Immature natural killer cell (primary cell): ENCODE data around the gene VCL. TPM values are rescaled to one million over a fixed set of nuclear protein-coding genes. Genes with fewer than 3 reads are reported as not detected.
"Not testable (repeated sequence)": the region's sequence is repeated elsewhere in the genome, so short reads cannot be mapped to it uniquely, and the experiment has no call there.

Experiments used
- DNase-seq, 3 donors: peaks; one replicate each; pipeline ENCODE4 v3.0.0; 2022; ENCODE audit warnings: mixed read lengths in 1 of 3
- H3K27ac Mint-ChIP-seq, 6 donors: one replicate each; pipeline ENCODE4 v1.8.0; 2020; ENCODE audit warnings: mixed read lengths in 6 of 6, mild to moderate bottlenecking in 5 of 6, inconsistent platforms in 4 of 6, moderate library complexity in 3 of 6
- H3K27me3 Mint-ChIP-seq, 3 donors: one replicate each; pipeline ENCODE4 v1.8.0; 2020 to 2021; ENCODE audit warnings: low read depth in 3 of 3, mild to moderate bottlenecking in 3 of 3, mixed read lengths in 3 of 3, moderate library complexity in 3 of 3, inconsistent platforms in 1 of 3
- H3K36me3 Mint-ChIP-seq, 3 donors: one replicate each; pipeline ENCODE4 v1.8.0; 2020; ENCODE audit warnings: mixed read lengths in 3 of 3, inconsistent platforms in 2 of 3, mild to moderate bottlenecking in 2 of 3
- H3K4me1 Mint-ChIP-seq, 2 donors: one replicate each; pipeline ENCODE4 v1.8.0; 2020; ENCODE audit warnings: inconsistent platforms in 2 of 2, mild to moderate bottlenecking in 2 of 2, mixed read lengths in 2 of 2, moderate library complexity in 1 of 2
- H3K4me3 Mint-ChIP-seq, 5 donors: one replicate each; pipeline ENCODE4 v1.8.0; 2020; ENCODE audit warnings: mild to moderate bottlenecking in 5 of 5, mixed read lengths in 5 of 5, inconsistent platforms in 3 of 5, moderate library complexity in 3 of 5
- H3K9me3 Mint-ChIP-seq, 6 donors: one replicate each; pipeline ENCODE4 v1.8.0; 2020; ENCODE audit warnings: mild to moderate bottlenecking in 6 of 6, mixed read lengths in 6 of 6, inconsistent platforms in 4 of 6, moderate library complexity in 3 of 6
- polyA plus RNA-seq, 3 donors: library from polyadenylated mRNA; unstranded; fragments of 300-500 nt; fragmentation: Illumina TruSeq; gene quantifications; one replicate each; pipeline ENCODE4 v1.2.3, GENCODE V29; 2021

VCL gene
- polyA plus RNA-seq, 3 donors from 2014 or later, result 38.6 to 95.0 (median 55.9) TPM

- no peak for DNase-seq
These were observed 27.6 kb downstream of the VCL start for GRCh38 chr10:74025380-74025978.

GRCh38 chr10:74026428-74027015, 28.6 kb downstream of the VCL start:
- no peaks in the 10 kb centered on the region for H3K9me3 Mint-ChIP-seq
- H3K36me3 Mint-ChIP-seq, result peaks cover 0 to 7% (median 3%) of the 10 kb centered on the region in 3 donors
- DNase-seq, result no peak
- no peak overlapping the region for H3K4me3 Mint-ChIP-seq
- H3K4me1 Mint-ChIP-seq, result peaks cover 64 to 78% of the 10 kb centered on the region in 2 donors
- H3K27ac Mint-ChIP-seq, result peak overlapping the region; percentile 4 to 66 (median 30)
- H3K27me3 Mint-ChIP-seq, result no peaks in the 10 kb centered on the region

More at GRCh38 chr10:74025380-74025978, 27.6 kb downstream of the VCL start:
- no peaks in the 10 kb centered on the region for H3K9me3 Mint-ChIP-seq
- peaks cover 0 to 7% (median 3%) of the 10 kb centered on the region in 3 donors for H3K36me3 Mint-ChIP-seq
- peak overlapping the region in 2 of 5 donors; percentile 10 to 44 for H3K4me3 Mint-ChIP-seq
- no peaks in the 10 kb centered on the region for H3K27me3 Mint-ChIP-seq
- H3K27ac Mint-ChIP-seq, result peak overlapping the region in 5 of 6 donors; percentile 9 to 74 (median 61)
- H3K4me1 Mint-ChIP-seq, result peaks cover 65 to 76% of the 10 kb centered on the region in 2 donors

- Mint-ChIP-seq H3K4me1 (peaks cover 60 to 73% of the 10 kb centered on the region in 2 donors), H3K4me3 (no peak overlapping the region), H3K27ac (peak overlapping the region in 2 of 6 donors; percentile 13 to 23), H3K27me3 (no peaks in the 10 kb centered on the region), H3K9me3 (no peaks in the 10 kb centered on the region), H3K36me3 (peaks cover 0 to 7% (median 3%) of the 10 kb centered on the region in 3 donors)
- no peak for DNase-seq
These were observed 29.8 kb downstream of the VCL start for GRCh38 chr10:74027702-74028101.

- Mint-ChIP-seq H3K9me3 (no peaks in the 10 kb centered on the region), H3K27me3 (no peaks in the 10 kb centered on the region), H3K36me3 (peaks cover 0 to 3% (median 0%) of the 10 kb centered on the region in 3 donors), H3K27ac (no peak overlapping the region), H3K4me3 (no peak overlapping the region), H3K4me1 (peaks cover 63 to 71% of the 10 kb centered on the region in 2 donors)
- no peak for DNase-seq
These were observed 32.0 kb downstream of the VCL start for GRCh38 chr10:74029943-74030342.

GRCh38 chr10:74032208-74032607, 34.3 kb downstream of the VCL start:
- DNase-seq, H3K27ac Mint-ChIP-seq, H3K36me3 Mint-ChIP-seq, H3K9me3 Mint-ChIP-seq, H3K27me3 Mint-ChIP-seq, H3K4me3 Mint-ChIP-seq: not testable (repeated sequence)
- peaks cover 51 to 65% of the 10 kb centered on the region in 2 donors for H3K4me1 Mint-ChIP-seq

- H3K36me3 Mint-ChIP-seq, result peaks cover 0 to 7% (median 4%) of the 10 kb centered on the region in 3 donors
- no peaks in the 10 kb centered on the region for H3K9me3 Mint-ChIP-seq
- peaks cover 0 to 2% (median 0%) of the 10 kb centered on the region in 3 donors for H3K27me3 Mint-ChIP-seq
- H3K4me1 Mint-ChIP-seq, result peaks cover 56 to 67% of the 10 kb centered on the region in 2 donors
- no peak for DNase-seq
- H3K27ac Mint-ChIP-seq, result peak overlapping the region; percentile 2 to 80 (median 62)
- no peak overlapping the region for H3K4me3 Mint-ChIP-seq
These were observed 35.2 kb downstream of the VCL start for GRCh38 chr10:74032900-74033655.

GRCh38 chr10:74033702-74034101, 35.8 kb downstream of the VCL start:
- DNase-seq, result no peak

GRCh38 chr10:74034301-74034700, 36.4 kb downstream of the VCL start:
- Mint-ChIP-seq H3K4me3 (no peak overlapping the region), H3K27ac (peak overlapping the region; percentile 2 to 90 (median 73)), H3K36me3 (peaks cover 0 to 7% (median 4%) of the 10 kb centered on the region in 3 donors), H3K4me1 (peaks cover 57 to 77% of the 10 kb centered on the region in 2 donors), H3K9me3 (no peaks in the 10 kb centered on the region), H3K27me3 (peaks cover 0 to 2% (median 0%) of the 10 kb centered on the region in 3 donors)
- no peak for DNase-seq

More at GRCh38 chr10:74033702-74034101, 35.8 kb downstream of the VCL start:
- peaks cover 0 to 2% (median 0%) of the 10 kb centered on the region in 3 donors for H3K27me3 Mint-ChIP-seq
- peaks cover 58 to 73% of the 10 kb centered on the region in 2 donors for H3K4me1 Mint-ChIP-seq
- no peaks in the 10 kb centered on the region for H3K9me3 Mint-ChIP-seq
- H3K36me3 Mint-ChIP-seq, result peaks cover 0 to 7% (median 4%) of the 10 kb centered on the region in 3 donors
- H3K27ac Mint-ChIP-seq, result peak overlapping the region; percentile 2 to 90 (median 70)
- H3K4me3 Mint-ChIP-seq, result no peak overlapping the region

- Mint-ChIP-seq H3K27ac (peak overlapping the region; percentile 34 to 90 (median 62)), H3K36me3 (peaks cover 0 to 7% (median 4%) of the 10 kb centered on the region in 3 donors), H3K9me3 (no peaks in the 10 kb centered on the region), H3K4me3 (no peak overlapping the region), H3K27me3 (peaks cover 0 to 2% (median 0%) of the 10 kb centered on the region in 3 donors), H3K4me1 (peaks cover 60 to 77% of the 10 kb centered on the region in 2 donors)
- no peak for DNase-seq
These were observed 37.4 kb downstream of the VCL start for GRCh38 chr10:74035303-74035702.

- no peaks in the 10 kb centered on the region for H3K9me3 Mint-ChIP-seq
- H3K36me3 Mint-ChIP-seq, result peaks cover 0 to 7% (median 4%) of the 10 kb centered on the region in 3 donors
- peaks cover 59 to 71% of the 10 kb centered on the region in 2 donors for H3K4me1 Mint-ChIP-seq
- H3K27ac Mint-ChIP-seq, result peak overlapping the region in 3 of 6 donors; percentile 20 to 61 (median 25)
- H3K4me3 Mint-ChIP-seq, result no peak overlapping the region
- DNase-seq, result no peak
- peaks cover 0 to 2% (median 0%) of the 10 kb centered on the region in 3 donors for H3K27me3 Mint-ChIP-seq
These were observed 38.6 kb downstream of the VCL start for GRCh38 chr10:74036474-74036873.

GRCh38 chr10:74039561-74040145, 41.7 kb downstream of the VCL start:
- Mint-ChIP-seq H3K27me3 (peaks cover 0 to 2% (median 0%) of the 10 kb centered on the region in 3 donors), H3K4me1 (peaks cover 40 to 52% of the 10 kb centered on the region in 2 donors), H3K27ac (peak overlapping the region; percentile 5 to 58 (median 34)), H3K36me3 (peaks cover 3 to 14% (median 6%) of the 10 kb centered on the region in 3 donors), H3K9me3 (no peaks in the 10 kb centered on the region), H3K4me3 (no peak overlapping the region)
- DNase-seq, result no peak

- H3K4me1 Mint-ChIP-seq, result peaks cover 35 to 55% of the 10 kb centered on the region in 2 donors
- H3K36me3 Mint-ChIP-seq, result peaks cover 5 to 18% (median 7%) of the 10 kb centered on the region in 3 donors
- no peak for DNase-seq
- no peaks in the 10 kb centered on the region for H3K9me3 Mint-ChIP-seq
- H3K27me3 Mint-ChIP-seq, result peaks cover 0 to 2% (median 0%) of the 10 kb centered on the region in 3 donors
- no peak overlapping the region for H3K4me3 Mint-ChIP-seq
- peak overlapping the region; percentile 22 to 58 (median 41) for H3K27ac Mint-ChIP-seq
These were observed 42.5 kb downstream of the VCL start for GRCh38 chr10:74040200-74041126.
